ENCODE measurements around the gene SLC30A2.

The SLC30A2 gene

DNA sequence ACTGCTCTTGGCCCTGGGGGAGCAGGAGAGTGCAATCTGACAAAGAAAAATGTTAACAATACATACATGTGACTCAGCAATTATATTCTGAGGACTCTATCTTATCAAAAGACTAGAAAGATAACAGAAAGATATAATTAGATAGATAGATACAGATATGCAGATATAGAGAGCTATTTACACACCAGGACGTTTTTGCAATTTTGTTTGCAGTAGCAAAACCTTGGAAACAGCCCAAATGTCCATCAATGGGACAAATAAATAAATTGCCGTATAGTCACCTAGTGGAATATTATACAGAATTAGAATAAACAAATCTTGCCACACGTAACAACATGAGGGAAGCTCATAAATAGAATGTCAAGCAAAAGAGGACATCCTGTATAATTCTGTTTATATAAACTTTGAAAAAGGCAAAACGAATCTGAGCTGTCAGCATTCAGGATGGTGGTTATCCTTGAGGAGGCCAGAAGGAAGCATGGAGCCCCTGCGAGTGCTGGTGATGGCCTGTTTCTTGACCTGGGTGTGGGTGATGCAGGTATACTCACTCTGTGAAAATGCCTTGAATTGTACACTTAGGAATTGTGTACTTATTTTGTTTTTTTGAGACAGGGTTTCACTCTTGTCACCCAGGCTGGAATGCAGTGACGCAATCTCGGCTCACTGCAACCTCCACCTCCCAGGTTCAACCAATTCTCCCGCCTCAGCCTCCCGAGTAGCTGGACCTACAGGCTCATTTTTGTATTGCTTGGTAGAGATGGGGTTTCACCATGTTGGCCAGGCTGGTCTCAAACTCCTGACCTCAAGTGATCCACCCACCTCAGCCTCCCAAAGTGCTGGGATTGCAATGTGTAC is 34.3 kb upstream of the SLC30A2 start:
- Histone ChIP-seq H3K14ac (ENCODE audit: low read length) (no peak overlapping the region), H4K8ac (ENCODE audit: low read depth, low read length) (no peak overlapping the region), H2AK5ac (ENCODE audit: low read length) (no peak overlapping the region), H2BK12ac (ENCODE audit: low read length) (no peak overlapping the region), H3K4me3 (ENCODE audit: low read depth, low read length) (no peak overlapping the region), H2BK120ac (ENCODE audit: insufficient read depth, low read length, poor library complexity) (no peak overlapping the region), H3K9ac (ENCODE audit: low read length) (no peak overlapping the region), H3K18ac (ENCODE audit: low read length) (no peak overlapping the region), H4K12ac (ENCODE audit: low read depth, low read length) (no peak overlapping the region), H3K4me1 (ENCODE audit: control insufficient read depth in 1 of 2, insufficient read depth in 2 of 2, low read length in 2 of 2) (peaks cover 7 to 12% of the 10 kb centered on the region in 2 experiments), H3K79me1 (ENCODE audit: low read length) (peaks cover 4% of the 10 kb centered on the region), H2AFZ (ENCODE audit: insufficient read depth, low read length, poor library complexity) (no peak overlapping the region), H3K23ac (ENCODE audit: low read length) (no peak overlapping the region), H3K9me3 (ENCODE audit: insufficient read depth, low read depth, low read length) (peaks cover 1% of the 10 kb centered on the region), H3K36me3 (ENCODE audit: control insufficient read depth in 1 of 2, insufficient read depth in 2 of 2, low read length in 2 of 2) (no peaks in the 10 kb centered on the region), H4K91ac (ENCODE audit: low read depth, low read length) (no peak overlapping the region), H3K27me3 (ENCODE audit: insufficient read depth, low read length) (no peaks in the 10 kb centered on the region), H3K4ac (ENCODE audit: low read depth, low read length) (no peak overlapping the region), H3K27ac (ENCODE audit: low read depth, low read length) (no peak overlapping the region), H3K79me2 (ENCODE audit: control insufficient read depth, insufficient read depth, low read length, poor library complexity) (no peaks in the 10 kb centered on the region), H3K4me2 (ENCODE audit: low read length) (no peak overlapping the region), H2BK5ac (ENCODE audit: low read depth, low read length, poor library complexity) (no peak overlapping the region)
- WGBS (ENCODE audit: extremely low coverage, insufficient coverage, insufficient read length), result no CpG with 5 or more reads among the region's 9 CpGs
- peak; percentile 77 to 88 for DNase-seq

DNA sequence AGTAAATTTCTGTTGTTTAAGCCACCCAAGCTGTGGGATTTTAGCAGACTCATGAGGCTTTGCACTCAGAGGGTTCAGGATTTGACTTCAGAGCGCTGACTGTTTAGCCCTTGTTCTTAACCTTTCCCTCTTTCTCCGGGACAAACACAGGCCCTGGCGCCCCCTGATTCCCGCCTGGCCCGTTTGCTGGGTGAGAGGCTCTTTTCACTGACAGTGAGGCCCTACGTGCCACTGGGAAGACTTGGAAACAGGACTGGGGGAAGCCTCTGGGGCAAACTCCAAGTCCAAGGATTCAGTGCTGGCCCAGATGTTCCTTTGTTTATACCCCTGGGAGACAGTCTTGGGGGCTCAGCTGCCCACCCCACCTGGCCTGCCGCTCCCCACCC is 33.3 kb upstream of the SLC30A2 start:
- H4K12ac ChIP-seq (ENCODE audit: low read depth, low read length), result no peak overlapping the region
- H3K14ac ChIP-seq (ENCODE audit: low read length), result peak overlapping the region; percentile 53
- H4K91ac ChIP-seq (ENCODE audit: low read depth, low read length), result peak overlapping the region; percentile 55
- H3K18ac ChIP-seq (ENCODE audit: low read length), result no peak overlapping the region
- no peak overlapping the region for H2AK5ac ChIP-seq (ENCODE audit: low read length)
- H3K4ac ChIP-seq (ENCODE audit: low read depth, low read length), result peak overlapping the region; percentile 27
- H2BK12ac ChIP-seq (ENCODE audit: low read length), result peak overlapping the region; percentile 84
- H3K9ac ChIP-seq (ENCODE audit: low read length), result no peak overlapping the region
- peak overlapping the region; percentile 17 for H4K8ac ChIP-seq (ENCODE audit: low read depth, low read length)
- DNase-seq, result no peak
- peak overlapping the region; percentile 25 for H2AFZ ChIP-seq (ENCODE audit: insufficient read depth, low read length, poor library complexity)
- no peak overlapping the region for H3K4me3 ChIP-seq (ENCODE audit: low read depth, low read length)
- H3K9me3 ChIP-seq (ENCODE audit: insufficient read depth, low read depth, low read length), result peaks cover 1% of the 10 kb centered on the region
- H3K79me1 ChIP-seq (ENCODE audit: low read length), result peaks cover 4% of the 10 kb centered on the region
- H2BK120ac ChIP-seq (ENCODE audit: insufficient read depth, low read length, poor library complexity), result peak overlapping the region; percentile 50
- peak overlapping the region; percentile 16 for H2BK5ac ChIP-seq (ENCODE audit: low read depth, low read length, poor library complexity)
- peaks cover 7 to 12% of the 10 kb centered on the region in 2 experiments for H3K4me1 ChIP-seq (ENCODE audit: control insufficient read depth in 1 of 2, insufficient read depth in 2 of 2, low read length in 2 of 2)
- no peaks in the 10 kb centered on the region for H3K36me3 ChIP-seq (ENCODE audit: control insufficient read depth in 1 of 2, insufficient read depth in 2 of 2, low read length in 2 of 2)
- no peaks in the 10 kb centered on the region for H3K27me3 ChIP-seq (ENCODE audit: insufficient read depth, low read length)
- no peak overlapping the region for H3K4me2 ChIP-seq (ENCODE audit: low read length)
- no peak overlapping the region for H3K27ac ChIP-seq (ENCODE audit: low read depth, low read length)
- no peaks in the 10 kb centered on the region for H3K79me2 ChIP-seq (ENCODE audit: control insufficient read depth, insufficient read depth, low read length, poor library complexity)
- no peak overlapping the region for H3K23ac ChIP-seq (ENCODE audit: low read length)
- no CpG with 5 or more reads among the region's 7 CpGs for WGBS (ENCODE audit: extremely low coverage, insufficient coverage, insufficient read length)

DNA sequence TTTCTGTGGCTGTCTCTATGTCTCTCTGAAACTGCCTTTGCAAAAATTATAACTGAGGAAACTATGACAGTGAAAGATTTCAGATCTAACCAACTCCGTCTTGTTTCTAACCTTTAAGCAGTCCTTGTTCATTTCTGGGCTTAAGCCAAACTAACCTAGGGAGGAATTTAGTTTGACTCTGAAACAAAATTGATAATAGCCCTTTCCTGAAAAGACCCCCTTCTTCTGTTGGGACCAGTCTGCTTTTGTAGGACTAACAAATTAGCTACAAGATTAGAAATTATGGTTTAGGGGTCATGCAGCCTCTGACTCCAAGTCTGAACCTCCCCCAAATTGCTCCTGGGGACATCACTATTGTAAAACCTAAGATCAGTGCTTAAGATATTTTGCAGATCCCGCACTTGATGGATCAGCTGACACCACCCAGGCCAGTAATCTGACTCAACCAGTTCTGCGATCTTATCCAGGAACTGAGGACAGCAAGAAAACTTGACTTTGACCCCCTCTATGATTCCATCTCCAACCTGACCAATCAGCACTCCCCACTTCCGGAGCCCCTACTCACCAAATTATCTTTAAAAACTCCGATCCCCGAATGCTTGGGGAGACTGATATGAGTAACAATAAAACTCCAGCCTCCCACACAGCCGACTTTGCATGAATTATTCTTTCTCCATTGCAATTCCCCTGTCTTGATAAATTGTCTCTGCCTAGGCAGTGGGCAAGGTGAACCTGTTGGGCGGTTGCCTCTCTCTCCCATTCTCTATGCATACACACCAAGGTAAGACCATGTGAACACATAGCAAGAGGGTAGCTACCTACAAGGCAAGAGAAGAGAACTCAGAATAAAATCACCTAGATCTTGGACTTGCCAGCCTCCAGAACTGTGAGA is 32.6 kb upstream of the SLC30A2 start:
- Histone ChIP-seq H2AFZ (ENCODE audit: insufficient read depth, low read length, poor library complexity) (no peak overlapping the region), H3K27ac (ENCODE audit: low read depth, low read length) (no peak overlapping the region), H3K79me1 (ENCODE audit: low read length) (peaks cover 4% of the 10 kb centered on the region), H3K79me2 (ENCODE audit: control insufficient read depth, insufficient read depth, low read length, poor library complexity) (no peaks in the 10 kb centered on the region), H3K9me3 (ENCODE audit: insufficient read depth, low read depth, low read length) (peaks cover 1% of the 10 kb centered on the region), H2AK5ac (ENCODE audit: low read length) (no peak overlapping the region), H3K36me3 (ENCODE audit: control insufficient read depth in 1 of 2, insufficient read depth in 2 of 2, low read length in 2 of 2) (no peaks in the 10 kb centered on the region), H3K9ac (ENCODE audit: low read length) (no peak overlapping the region), H3K14ac (ENCODE audit: low read length) (peak overlapping the region; percentile 53), H4K8ac (ENCODE audit: low read depth, low read length) (peak overlapping the region; percentile 17), H3K18ac (ENCODE audit: low read length) (no peak overlapping the region), H3K23ac (ENCODE audit: low read length) (no peak overlapping the region), H4K91ac (ENCODE audit: low read depth, low read length) (peak overlapping the region; percentile 55), H3K4me2 (ENCODE audit: low read length) (peak overlapping the region; percentile 44), H2BK5ac (ENCODE audit: low read depth, low read length, poor library complexity) (no peak overlapping the region), H2BK120ac (ENCODE audit: insufficient read depth, low read length, poor library complexity) (peak overlapping the region; percentile 50), H3K4me1 (ENCODE audit: control insufficient read depth in 1 of 2, insufficient read depth in 2 of 2, low read length in 2 of 2) (peaks cover 7 to 12% of the 10 kb centered on the region in 2 experiments), H3K4me3 (ENCODE audit: low read depth, low read length) (no peak overlapping the region), H3K4ac (ENCODE audit: low read depth, low read length) (no peak overlapping the region), H4K12ac (ENCODE audit: low read depth, low read length) (no peak overlapping the region), H2BK12ac (ENCODE audit: low read length) (peak overlapping the region; percentile 84), H3K27me3 (ENCODE audit: insufficient read depth, low read length) (no peaks in the 10 kb centered on the region)
- WGBS (ENCODE audit: extremely low coverage, insufficient coverage, insufficient read length), result no CpG with 5 or more reads among the region's 8 CpGs
- DNase-seq, result peak; percentile 65 to 74

DNA sequence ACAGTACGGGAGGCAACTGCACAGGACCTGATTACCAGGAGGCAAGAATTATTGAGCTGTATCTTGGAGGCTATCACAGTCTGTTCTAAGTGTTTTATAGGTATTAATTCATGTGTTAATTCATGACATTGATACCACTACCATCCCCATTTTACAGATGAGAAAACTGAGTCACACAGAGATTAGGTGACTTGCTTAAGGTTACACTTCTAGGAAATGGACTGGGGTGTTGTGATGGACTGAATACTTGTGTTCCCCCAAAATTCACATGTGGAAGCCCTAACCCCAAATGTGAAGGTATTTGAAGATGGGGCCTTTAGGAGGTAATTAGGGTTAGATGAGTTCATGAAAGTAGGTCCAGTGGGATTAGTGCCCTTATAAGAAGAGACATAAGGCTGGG is 31.6 kb upstream of the SLC30A2 start:
- no peak overlapping the region for H2BK12ac ChIP-seq (ENCODE audit: low read length)
- H3K4me1 ChIP-seq (ENCODE audit: control insufficient read depth in 1 of 2, insufficient read depth in 2 of 2, low read length in 2 of 2), result peaks cover 7 to 12% of the 10 kb centered on the region in 2 experiments
- no peak overlapping the region for H4K12ac ChIP-seq (ENCODE audit: low read depth, low read length)
- H3K79me1 ChIP-seq (ENCODE audit: low read length), result peaks cover 4% of the 10 kb centered on the region
- no CpG with 5 or more reads among the region's 1 CpG for WGBS (ENCODE audit: extremely low coverage, insufficient coverage, insufficient read length)
- no peak overlapping the region for H3K18ac ChIP-seq (ENCODE audit: low read length)
- no peaks in the 10 kb centered on the region for H3K79me2 ChIP-seq (ENCODE audit: control insufficient read depth, insufficient read depth, low read length, poor library complexity)
- H2AK5ac ChIP-seq (ENCODE audit: low read length), result no peak overlapping the region
- no peak overlapping the region for H3K4ac ChIP-seq (ENCODE audit: low read depth, low read length)
- H3K9me3 ChIP-seq (ENCODE audit: insufficient read depth, low read depth, low read length), result peaks cover 1% of the 10 kb centered on the region
- H3K9ac ChIP-seq (ENCODE audit: low read length), result no peak overlapping the region
- no peak overlapping the region for H2AFZ ChIP-seq (ENCODE audit: insufficient read depth, low read length, poor library complexity)
- H2BK5ac ChIP-seq (ENCODE audit: low read depth, low read length, poor library complexity), result no peak overlapping the region
- H3K27ac ChIP-seq (ENCODE audit: low read depth, low read length), result no peak overlapping the region
- H4K8ac ChIP-seq (ENCODE audit: low read depth, low read length), result no peak overlapping the region
- H3K4me2 ChIP-seq (ENCODE audit: low read length), result no peak overlapping the region
- H3K36me3 ChIP-seq (ENCODE audit: control insufficient read depth in 1 of 2, insufficient read depth in 2 of 2, low read length in 2 of 2), result no peaks in the 10 kb centered on the region
- H4K91ac ChIP-seq (ENCODE audit: low read depth, low read length), result no peak overlapping the region
- H3K27me3 ChIP-seq (ENCODE audit: insufficient read depth, low read length), result no peaks in the 10 kb centered on the region
- no peak overlapping the region for H3K23ac ChIP-seq (ENCODE audit: low read length)
- no peak overlapping the region for H2BK120ac ChIP-seq (ENCODE audit: insufficient read depth, low read length, poor library complexity)
- H3K14ac ChIP-seq (ENCODE audit: low read length), result no peak overlapping the region
- no peak for DNase-seq
- H3K4me3 ChIP-seq (ENCODE audit: low read depth, low read length), result no peak overlapping the region
